SH-SY5Y (cell line): Measurements from ENCODE around the gene ZC3H12A.

Experiments used
- GATA2 ChIP-seq: IDR thresholded peaks from 2 replicates; pipeline ENCODE4 v1.6.1; 2011; ENCODE audit warnings: mild to moderate bottlenecking, low read depth, low read length
- GATA3 ChIP-seq: IDR thresholded peaks from 2 replicates; pipeline ENCODE4 v1.6.1; 2011; ENCODE audit warnings: low read depth, mild to moderate bottlenecking, low read length, moderate library complexity

The ZC3H12A gene

DNA sequence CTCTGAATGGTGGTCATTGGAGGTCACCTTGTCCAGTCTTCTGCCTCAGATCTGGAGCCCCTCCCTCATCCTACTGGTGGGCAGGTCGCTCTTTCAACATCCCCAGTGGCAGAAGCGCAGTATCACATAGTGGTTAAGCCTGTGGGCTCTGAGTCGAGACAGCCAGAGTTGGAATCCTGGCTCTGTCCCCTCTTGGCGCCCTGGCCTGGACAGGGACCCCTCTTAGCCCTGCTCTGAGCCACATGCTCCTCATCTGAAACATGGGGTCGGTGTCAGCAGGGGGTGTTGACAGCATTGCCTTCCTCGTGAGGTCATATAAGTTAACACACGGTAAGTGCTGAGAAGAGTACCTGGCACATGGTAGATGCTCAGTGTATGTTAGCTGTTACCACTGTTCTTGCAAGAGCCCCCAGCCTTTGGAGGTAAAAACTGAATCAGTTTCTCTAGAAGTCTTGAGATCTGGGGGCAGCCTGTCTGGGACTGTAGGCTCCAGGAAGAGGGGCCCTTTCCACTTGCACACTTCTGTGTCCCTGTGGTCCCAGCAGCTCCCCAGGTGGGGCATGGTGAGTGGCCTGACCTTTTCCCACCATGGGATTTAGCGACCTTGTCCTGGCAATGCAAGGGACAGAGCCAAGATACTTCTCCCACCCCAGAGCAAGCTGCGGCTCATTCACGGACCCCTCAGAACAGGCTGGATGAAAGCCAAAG lies 6.4 kb downstream of the ZC3H12A start:
- TF ChIP-seq GATA3 (no peak), GATA2 (no peak)

- no peak for TF ChIP-seq GATA3
- no peak for TF ChIP-seq GATA2
These were observed 7.1 kb downstream of the ZC3H12A start for GRCh38 chr1:37481289-37482003.

GRCh38 chr1:37482004-37482785 lies 7.8 kb downstream of the ZC3H12A start:
- TF ChIP-seq GATA3, result no peak
- no peak for TF ChIP-seq GATA2

- TF ChIP-seq GATA3 (no peak), GATA2 (no peak)
These were observed 8.7 kb downstream of the ZC3H12A start for GRCh38 chr1:37482796-37483744.

DNA sequence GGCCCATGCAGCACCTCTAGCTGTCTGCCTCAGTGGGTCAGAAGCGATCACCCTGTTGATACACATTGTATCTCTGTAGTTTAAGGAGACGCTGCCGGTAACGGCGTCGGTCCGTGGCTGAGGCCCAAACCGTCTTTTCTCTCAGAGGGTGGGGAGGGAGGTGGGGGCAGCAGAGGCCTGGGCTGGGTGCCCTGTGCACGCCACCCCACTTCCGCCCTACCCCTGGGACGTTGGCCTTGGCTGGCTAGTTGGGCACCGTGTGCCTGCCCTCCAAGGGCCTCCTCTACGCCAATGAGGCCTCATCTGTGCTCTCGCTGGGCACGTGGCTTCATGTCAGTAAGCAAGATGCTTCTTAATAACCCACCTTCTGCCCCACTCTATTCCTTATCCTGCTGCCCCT lies 9.4 kb downstream of the ZC3H12A start:
- TF ChIP-seq GATA2 (no peak), GATA3 (no peak)

- no peak for TF ChIP-seq GATA2
- TF ChIP-seq GATA3, result no peak
These were observed 10.1 kb downstream of the ZC3H12A start for GRCh38 chr1:37484325-37485051.

DNA sequence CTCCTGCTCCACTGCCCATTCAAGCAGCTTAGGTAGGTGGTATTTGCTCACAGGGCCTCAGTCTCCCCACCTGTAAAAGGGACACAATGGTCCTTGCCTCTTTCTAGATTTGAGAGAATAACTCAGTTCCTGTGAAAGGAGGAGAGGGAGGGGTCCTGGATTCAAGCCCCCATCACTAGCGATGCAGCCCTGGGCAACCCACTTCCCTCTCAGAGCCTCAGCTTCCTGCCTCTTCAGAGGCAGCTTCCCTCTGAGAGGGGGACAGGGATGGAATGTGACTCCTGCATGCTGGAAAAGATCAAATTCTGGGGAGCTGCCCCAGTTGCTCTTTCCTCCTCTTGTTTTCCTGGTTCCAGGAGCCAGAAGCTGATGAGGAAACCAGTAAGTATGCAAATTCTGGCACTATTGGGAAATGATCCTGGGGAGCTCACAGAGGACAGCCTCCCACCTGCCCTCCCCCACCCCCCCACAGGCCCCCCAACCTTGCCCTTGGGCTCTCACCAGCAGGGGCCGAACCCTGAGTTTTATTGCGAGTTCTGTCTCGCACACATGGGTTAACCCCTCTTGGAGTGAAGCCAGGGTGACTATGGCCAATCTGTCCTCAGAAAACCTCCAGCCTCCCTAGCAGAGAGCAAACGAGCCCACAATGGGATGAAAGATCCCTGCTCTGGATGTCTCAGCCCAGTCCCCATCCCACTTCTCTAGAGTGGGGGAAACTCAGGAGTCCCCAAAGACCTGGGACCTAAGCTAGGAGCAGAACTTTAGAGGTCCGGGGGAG lies 11.7 kb downstream of the ZC3H12A start:
- TF ChIP-seq GATA2 (no peak), GATA3 (no peak)

DNA sequence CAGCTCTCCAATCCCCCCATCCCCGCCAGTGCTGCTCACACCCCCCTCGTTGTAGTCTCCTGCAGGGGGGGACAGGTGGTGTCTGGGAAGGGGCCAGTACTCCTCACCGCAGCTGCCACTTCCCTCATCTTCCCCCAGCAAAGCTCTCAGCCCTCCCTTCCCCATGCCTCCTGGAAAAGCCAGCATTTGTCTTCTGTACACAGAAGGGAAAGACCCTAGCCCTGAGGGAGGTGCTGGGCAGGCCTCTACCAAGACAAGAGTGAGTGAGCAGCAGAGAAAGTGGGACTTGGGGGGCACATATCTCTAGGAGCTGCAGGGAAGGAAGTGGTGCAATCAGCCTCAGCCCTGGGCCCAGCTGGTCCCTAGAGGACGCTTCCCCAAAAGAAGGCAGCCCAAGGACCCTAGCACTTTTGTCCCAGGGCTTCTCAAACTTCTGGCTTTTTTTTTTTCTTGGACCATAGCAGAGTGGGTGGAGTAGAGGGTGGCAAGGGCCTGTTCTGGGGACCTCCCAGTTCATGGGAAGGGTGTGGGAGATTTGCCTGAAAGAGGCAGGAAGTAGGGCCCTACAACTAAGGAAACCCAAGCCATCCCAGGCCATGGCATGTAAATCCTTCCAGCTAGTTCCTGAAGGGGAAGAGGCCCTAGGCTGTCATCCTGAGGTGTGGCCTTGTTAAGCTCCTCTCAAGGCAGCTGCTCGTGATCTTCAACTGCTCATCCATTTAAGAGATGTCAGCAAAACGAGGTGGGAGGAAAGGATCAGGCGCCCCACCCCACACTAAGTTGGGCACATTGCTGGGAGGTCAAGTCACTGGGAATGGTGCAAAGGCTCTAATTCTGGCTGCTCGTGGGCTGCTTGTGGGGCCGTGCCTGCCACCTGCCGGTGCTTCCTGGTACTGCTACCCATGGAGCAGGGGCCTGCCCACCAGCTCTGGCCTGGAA lies 12.6 kb downstream of the ZC3H12A start:
- TF ChIP-seq GATA2 (no peak), GATA3 (no peak)

- no peak for TF ChIP-seq GATA2
- TF ChIP-seq GATA3, result no peak
These were observed 13.2 kb downstream of the ZC3H12A start for GRCh38 chr1:37487619-37487984.

GRCh38 chr1:37493336-37494098 lies 19.1 kb downstream of the ZC3H12A start:
- TF ChIP-seq GATA2 (no peak), GATA3 (no peak)

GRCh38 chr1:37495875-37496274 lies 21.5 kb downstream of the ZC3H12A start:
- TF ChIP-seq GATA2 (no peak), GATA3 (no peak)
